ENCODE measurements around the gene PDGFA.
"Not testable (repeated sequence)": the region's sequence is repeated elsewhere in the genome, so short reads cannot be mapped to it uniquely, and the experiment has no call there.

Gene PDGFA

GRCh38 chr7:551615-551970 is 31.9 kb upstream of the PDGFA start:
- DNase-seq = not testable (repeated sequence)

GRCh38 chr7:550881-551614 is 31.4 kb upstream of the PDGFA start:
- DNase-seq = no peak

- no peak for DNase-seq
Measured at GRCh38 chr7:549891-550625, 30.4 kb upstream of the PDGFA start.

- no peak for DNase-seq
Measured at GRCh38 chr7:549066-549890, 29.6 kb upstream of the PDGFA start.

- DNase-seq = no peak
Measured at GRCh38 chr7:548401-548800, 28.8 kb upstream of the PDGFA start.

- DNase-seq = no peak
Measured at GRCh38 chr7:545470-545869, 25.8 kb upstream of the PDGFA start.

GRCh38 chr7:544338-545221 is 24.9 kb upstream of the PDGFA start:
- no peak for DNase-seq

GRCh38 chr7:543501-544337 is 24.1 kb upstream of the PDGFA start:
- DNase-seq = no peak

- DNase-seq = no peak
Measured at GRCh38 chr7:542713-543500, 23.3 kb upstream of the PDGFA start.

- no peak for DNase-seq
Measured at GRCh38 chr7:542131-542712, 22.6 kb upstream of the PDGFA start.

GRCh38 chr7:541661-542060 is 22.0 kb upstream of the PDGFA start:
- no peak for DNase-seq

GRCh38 chr7:540997-541396 is 21.4 kb upstream of the PDGFA start:
- no peak for DNase-seq

GRCh38 chr7:540579-540978 is 20.9 kb upstream of the PDGFA start:
- no peak for DNase-seq

- no peak for DNase-seq
Measured at GRCh38 chr7:539731-540411, 20.2 kb upstream of the PDGFA start.

- DNase-seq = no peak
Measured at GRCh38 chr7:538764-539685, 19.4 kb upstream of the PDGFA start.

- DNase-seq = no peak
Measured at GRCh38 chr7:537911-538634, 18.4 kb upstream of the PDGFA start.

GRCh38 chr7:536231-536630 is 16.6 kb upstream of the PDGFA start:
- DNase-seq = no peak

- DNase-seq = no peak
Measured at GRCh38 chr7:534959-535358, 15.3 kb upstream of the PDGFA start.
